GM12891 (cell line): ENCODE results near the gene TDRD1.

Source experiments
- POLR2A ChIP-seq: IDR thresholded peaks from 2 replicates; pipeline ENCODE4 v1.6.1; 2011; ENCODE audit warnings: low read depth, low read length, control low read depth
- POLR2AphosphoS5 ChIP-seq: IDR thresholded peaks from 2 replicates; pipeline ENCODE4 v1.6.1; 2011; ENCODE audit warnings: low read depth, low read length, control low read depth
- TAF1 ChIP-seq: IDR thresholded peaks from 2 replicates; pipeline ENCODE4 v1.6.1; 2011; ENCODE audit warnings: low read depth, low read length, control low read depth

DNA sequence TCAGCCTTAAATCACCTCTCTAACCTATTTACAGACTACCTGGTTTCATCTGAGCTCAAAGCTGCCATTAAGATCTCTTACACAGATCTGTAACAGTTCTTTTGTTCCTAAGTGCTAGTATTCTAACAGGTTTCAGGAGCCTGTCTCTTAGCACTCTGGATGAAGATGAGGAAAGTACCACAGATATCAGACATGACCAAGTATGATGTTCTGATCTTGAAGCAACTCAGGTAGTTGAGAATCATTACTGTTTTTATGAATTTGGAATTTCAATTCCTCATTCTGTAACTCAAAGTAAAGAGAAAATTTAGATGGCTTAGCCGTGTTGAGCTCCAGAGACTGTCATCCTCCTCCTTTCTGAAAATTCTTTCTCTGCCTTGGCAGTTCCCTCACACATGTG lies 36.0 kb upstream of the TDRD1 start:
- no peak for TF ChIP-seq POLR2AphosphoS5
- TF ChIP-seq POLR2A: no peak
- TF ChIP-seq TAF1: no peak
